Neural crest cell (in vitro differentiated cells): ENCODE data around the gene FRMD4A. TPM values are rescaled to one million over a fixed set of nuclear protein-coding genes. Genes with fewer than 3 reads are reported as not detected.

Source experiments
- DNase-seq: peaks from one replicate; pipeline ENCODE4 v3.0.0; 2021; ENCODE audit warnings: low read depth, mixed read lengths, low spot score
- H3K27ac Mint-ChIP-seq: one replicate; pipeline ENCODE4 v1.8.0; 2021; ENCODE audit warnings: mild to moderate bottlenecking, mixed read lengths; ENCODE audit not compliant: unreplicated experiment
- H3K27me3 Mint-ChIP-seq: 2 replicates; pipeline ENCODE4 v1.8.0; 2021; ENCODE audit warnings: low read depth, mild to moderate bottlenecking, mixed read lengths
- H3K36me3 Mint-ChIP-seq: 2 replicates; pipeline ENCODE4 v1.8.0; 2021; ENCODE audit warnings: low read depth, mild to moderate bottlenecking, mixed read lengths
- H3K4me1 Mint-ChIP-seq: 2 replicates; pipeline ENCODE4 v1.8.0; 2021; ENCODE audit warnings: mixed read lengths
- H3K4me3 Mint-ChIP-seq: one replicate; pipeline ENCODE4 v1.8.0; 2021; ENCODE audit warnings: mild to moderate bottlenecking, mixed read lengths
- H3K9me3 Mint-ChIP-seq: 2 replicates; pipeline ENCODE4 v1.8.0; 2021; ENCODE audit warnings: mixed read lengths
- total RNA-seq: library from RNA; stranded (reverse); gene quantifications from 2 replicates; pipeline ENCODE4 v1.2.1, GENCODE V29; 2021
- TF ChIP-seq, protein P1 (sequence below): fragments of 200-600 bp; sonication (generic); conservative IDR thresholded peaks from 2 replicates; pipeline ENCODE4 v1.5.0; 2021; ENCODE audit warnings: antibody characterized with exemption, mild to moderate bottlenecking

FRMD4A gene
- total RNA-seq, 1 donor from 2014 or later: 65.3 TPM

DNA sequence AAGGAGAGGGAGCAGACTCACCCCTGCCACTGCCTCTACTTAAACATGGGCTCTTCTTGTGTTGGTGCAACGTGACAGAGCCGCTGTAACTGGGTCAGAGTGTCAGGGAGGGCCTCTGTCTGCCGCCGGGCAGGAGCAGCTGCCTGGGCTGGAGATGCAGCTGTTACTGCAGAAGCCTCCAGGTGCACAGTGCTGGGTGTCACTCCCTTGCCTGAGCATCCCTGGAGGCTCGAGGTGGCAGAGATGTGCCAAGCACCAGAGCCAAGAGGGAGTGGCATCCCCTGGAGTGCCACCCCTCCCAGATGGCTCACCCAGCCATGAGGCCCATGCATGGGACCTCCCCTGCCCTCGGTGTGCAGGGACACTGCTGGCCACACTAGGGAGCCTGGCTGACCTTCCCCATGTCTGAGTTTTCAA lies 598.3 kb downstream of the FRMD4A start:
- TF ChIP-seq, protein P1, sequence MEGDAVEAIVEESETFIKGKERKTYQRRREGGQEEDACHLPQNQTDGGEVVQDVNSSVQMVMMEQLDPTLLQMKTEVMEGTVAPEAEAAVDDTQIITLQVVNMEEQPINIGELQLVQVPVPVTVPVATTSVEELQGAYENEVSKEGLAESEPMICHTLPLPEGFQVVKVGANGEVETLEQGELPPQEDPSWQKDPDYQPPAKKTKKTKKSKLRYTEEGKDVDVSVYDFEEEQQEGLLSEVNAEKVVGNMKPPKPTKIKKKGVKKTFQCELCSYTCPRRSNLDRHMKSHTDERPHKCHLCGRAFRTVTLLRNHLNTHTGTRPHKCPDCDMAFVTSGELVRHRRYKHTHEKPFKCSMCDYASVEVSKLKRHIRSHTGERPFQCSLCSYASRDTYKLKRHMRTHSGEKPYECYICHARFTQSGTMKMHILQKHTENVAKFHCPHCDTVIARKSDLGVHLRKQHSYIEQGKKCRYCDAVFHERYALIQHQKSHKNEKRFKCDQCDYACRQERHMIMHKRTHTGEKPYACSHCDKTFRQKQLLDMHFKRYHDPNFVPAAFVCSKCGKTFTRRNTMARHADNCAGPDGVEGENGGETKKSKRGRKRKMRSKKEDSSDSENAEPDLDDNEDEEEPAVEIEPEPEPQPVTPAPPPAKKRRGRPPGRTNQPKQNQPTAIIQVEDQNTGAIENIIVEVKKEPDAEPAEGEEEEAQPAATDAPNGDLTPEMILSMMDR: no peak
- DNase-seq: no peak
- Mint-ChIP-seq H3K4me1 (peaks cover 26% of the 10 kb centered on the region), H3K4me3 (no peak overlapping the region), H3K9me3 (no peaks in the 10 kb centered on the region), H3K27ac (no peak overlapping the region), H3K36me3 (peaks cover 25% of the 10 kb centered on the region), H3K27me3 (peaks cover 12% of the 10 kb centered on the region)

DNA sequence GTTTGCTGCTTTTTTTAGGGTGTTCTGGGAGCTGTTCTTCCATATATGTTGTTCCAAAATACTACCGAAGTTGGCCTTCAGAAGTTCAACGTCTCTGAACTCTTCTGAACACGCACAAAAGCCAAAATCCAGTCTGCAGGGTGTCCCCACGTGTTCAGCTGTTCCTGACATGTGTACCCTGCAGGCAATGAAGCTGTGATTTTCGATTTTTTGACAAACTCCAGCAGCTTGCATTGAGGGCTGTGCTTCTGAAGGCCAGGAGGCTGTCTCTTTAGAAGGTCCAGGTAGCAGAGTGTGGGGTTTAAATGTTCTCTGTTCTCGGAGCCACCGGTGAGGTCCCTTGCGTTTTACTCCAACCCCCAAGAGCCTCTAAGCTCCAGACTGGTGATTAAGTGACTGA lies 598.9 kb downstream of the FRMD4A start:
- Mint-ChIP-seq H3K4me1 (peaks cover 26% of the 10 kb centered on the region), H3K27me3 (peaks cover 15% of the 10 kb centered on the region), H3K36me3 (peaks cover 26% of the 10 kb centered on the region), H3K9me3 (no peaks in the 10 kb centered on the region), H3K27ac (no peak overlapping the region), H3K4me3 (no peak overlapping the region)
- DNase-seq: no peak
- TF ChIP-seq, protein P1: no peak

DNA sequence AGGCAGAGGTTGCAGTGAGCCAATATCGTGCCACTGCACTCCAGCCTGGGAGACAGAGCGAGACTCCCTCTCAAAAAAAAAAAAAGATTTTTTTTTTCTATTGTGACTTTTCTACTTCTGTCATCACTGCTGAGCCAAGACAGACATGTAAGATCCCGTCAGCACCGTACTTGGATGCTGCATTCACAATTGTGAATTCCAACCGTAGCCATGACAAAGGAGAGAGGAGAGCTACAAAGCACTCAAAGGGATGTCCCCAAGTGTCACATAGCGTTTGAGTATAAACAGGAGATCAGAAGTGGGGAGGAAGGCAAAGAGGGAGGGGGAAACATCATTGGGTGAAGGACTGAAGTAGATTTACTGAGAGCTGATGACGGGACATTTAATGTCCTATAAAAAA lies 599.8 kb downstream of the FRMD4A start:
- Mint-ChIP-seq H3K27me3 (peaks cover 21% of the 10 kb centered on the region), H3K27ac (no peak overlapping the region)

DNA sequence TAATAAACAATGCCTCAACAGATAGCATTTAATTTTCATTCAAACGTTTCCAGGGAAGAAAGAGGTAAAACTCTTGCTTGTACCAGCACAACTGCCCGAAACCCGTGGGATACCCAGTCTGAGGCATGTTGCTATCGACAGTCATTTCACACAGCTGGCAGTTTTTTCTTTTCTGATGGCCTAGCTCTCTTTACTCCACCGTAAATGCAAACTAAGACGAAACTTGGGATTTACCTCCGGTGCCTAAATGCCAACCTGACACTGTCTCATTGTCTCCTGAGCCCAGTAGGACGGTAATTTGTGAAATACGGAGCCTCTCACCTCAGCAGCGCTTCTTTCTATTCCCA lies 600.4 kb downstream of the FRMD4A start:
- TF ChIP-seq, protein P1: no peak
- Mint-ChIP-seq H3K27me3 (peaks cover 25% of the 10 kb centered on the region), H3K36me3 (peaks cover 34% of the 10 kb centered on the region), H3K27ac (peak overlapping the region; percentile 38), H3K4me3 (no peak overlapping the region), H3K4me1 (peaks cover 32% of the 10 kb centered on the region), H3K9me3 (no peaks in the 10 kb centered on the region)
- DNase-seq: no peak

More for the DNA sequence above, 599.8 kb downstream of the FRMD4A start:
- TF ChIP-seq, protein P1: no peak
- peaks cover 34% of the 10 kb centered on the region for H3K36me3 Mint-ChIP-seq
- peaks cover 32% of the 10 kb centered on the region for H3K4me1 Mint-ChIP-seq
- H3K4me3 Mint-ChIP-seq: no peak overlapping the region
- H3K9me3 Mint-ChIP-seq: no peaks in the 10 kb centered on the region
- DNase-seq: no peak

DNA sequence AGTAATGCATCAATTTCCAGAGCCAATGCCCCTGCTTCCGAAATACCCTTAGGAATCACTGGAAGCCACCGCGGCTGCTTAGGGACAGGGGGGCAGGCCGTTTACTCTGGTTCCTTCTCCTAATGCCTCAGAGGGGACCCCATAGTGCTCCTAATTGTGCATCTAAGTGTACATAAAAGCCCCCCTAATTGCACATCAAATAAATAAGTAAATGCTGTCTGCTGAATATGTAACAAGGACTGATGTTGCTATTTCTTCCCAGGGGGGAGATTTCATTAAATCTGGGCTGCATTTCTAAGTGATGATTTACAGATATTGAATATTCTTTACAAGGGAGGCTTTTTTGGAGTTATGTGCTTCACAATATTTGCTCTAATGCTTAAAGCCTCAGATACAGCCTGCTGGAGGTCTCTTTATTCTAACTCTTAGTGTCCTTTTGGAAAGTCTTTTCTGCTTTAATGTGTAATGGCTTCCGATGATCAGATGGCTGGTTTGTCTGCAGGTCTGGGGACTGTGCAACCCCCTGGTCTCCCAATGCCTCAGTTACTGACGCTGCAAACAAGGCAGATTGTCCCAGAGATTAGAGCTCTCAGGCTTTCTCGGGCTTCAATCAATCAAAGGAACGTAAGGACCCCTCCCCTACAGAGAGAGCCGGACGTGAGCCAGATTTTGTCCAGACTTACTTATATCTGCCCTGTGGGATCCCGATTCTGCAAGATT lies 601.0 kb downstream of the FRMD4A start:
- no peak overlapping the region for H3K4me3 Mint-ChIP-seq
- DNase-seq: no peak
- peaks cover 36% of the 10 kb centered on the region for H3K4me1 Mint-ChIP-seq
- peak overlapping the region; percentile 38 for H3K27ac Mint-ChIP-seq
- TF ChIP-seq, protein P1: no peak
- peaks cover 31% of the 10 kb centered on the region for H3K27me3 Mint-ChIP-seq
- peaks cover 38% of the 10 kb centered on the region for H3K36me3 Mint-ChIP-seq
- H3K9me3 Mint-ChIP-seq: no peaks in the 10 kb centered on the region
